ENCODE data around the gene ADCY9.
"Not testable (repeated sequence)": the region's sequence is repeated elsewhere in the genome, so short reads cannot be mapped to it uniquely, and the experiment has no call there.

The ADCY9 gene

DNA sequence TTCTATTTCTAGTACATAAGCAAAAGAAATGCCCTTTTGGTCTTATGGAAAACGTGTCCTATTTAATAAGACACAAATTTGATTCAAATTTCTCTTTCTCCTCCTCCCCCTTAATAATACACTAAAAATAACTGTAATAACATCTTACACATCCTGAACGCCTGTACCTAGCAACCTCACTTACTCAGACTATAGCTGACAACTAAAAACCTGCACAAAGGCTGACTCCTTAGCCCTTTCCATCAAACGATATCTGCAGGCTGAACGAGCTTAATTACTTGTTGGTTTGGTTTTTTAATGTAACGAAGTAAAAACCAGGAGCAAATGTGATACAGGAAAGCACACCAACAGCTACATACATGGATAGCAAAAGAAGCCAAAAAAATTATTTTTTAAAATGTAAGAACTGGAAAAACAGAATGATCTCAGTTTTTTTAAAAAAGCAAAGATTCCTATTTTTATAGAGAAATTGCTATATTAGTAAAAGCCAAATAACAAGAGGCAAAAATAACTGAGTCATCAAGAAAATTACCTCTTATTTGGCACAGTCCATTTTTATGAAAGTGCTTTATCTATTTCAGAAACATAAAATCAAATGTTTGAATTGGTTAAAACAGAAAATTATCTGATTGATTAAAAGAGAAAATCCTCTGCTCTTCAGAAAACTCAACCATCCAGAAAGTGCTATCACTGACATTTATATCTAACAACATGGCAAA lies 23.5 kb downstream of the ADCY9 start:
- no peak for DNase-seq

DNA sequence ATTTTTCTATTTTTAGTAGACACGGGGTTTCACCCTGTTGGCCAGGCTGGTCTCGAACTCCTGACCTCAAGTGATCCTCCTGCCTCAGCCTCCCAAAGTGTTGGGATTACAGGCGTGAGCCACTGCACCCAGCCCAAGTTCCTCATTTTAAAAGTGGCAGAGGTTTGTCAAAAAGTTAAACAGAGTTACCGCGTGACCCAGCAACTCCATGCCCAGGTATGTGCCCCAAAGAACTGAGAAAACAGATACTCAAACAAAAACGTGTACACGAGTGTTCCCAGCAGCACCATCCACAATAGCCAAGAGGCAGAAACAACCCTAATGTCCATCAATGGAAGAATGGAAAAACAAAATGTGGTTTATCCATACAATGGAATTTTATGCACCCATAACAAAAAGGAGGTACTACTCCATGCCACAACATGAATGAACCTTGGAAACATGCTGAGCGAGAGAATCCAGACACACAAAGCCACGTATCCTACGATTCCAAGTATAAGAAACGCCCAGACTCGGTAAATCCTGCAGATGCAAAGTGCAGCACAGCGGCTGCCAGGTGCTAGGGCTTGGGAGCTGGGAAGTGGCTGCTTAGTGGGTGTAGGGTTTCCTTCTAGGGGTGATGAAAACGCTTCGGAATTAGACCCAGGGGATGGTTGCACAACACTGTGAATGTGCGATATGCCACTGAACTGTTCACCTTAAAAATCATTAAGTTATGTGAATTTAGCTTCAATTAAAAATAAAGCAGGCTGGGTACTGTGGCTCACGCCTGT lies 24.8 kb downstream of the ADCY9 start:
- DNase-seq: no peak

DNA sequence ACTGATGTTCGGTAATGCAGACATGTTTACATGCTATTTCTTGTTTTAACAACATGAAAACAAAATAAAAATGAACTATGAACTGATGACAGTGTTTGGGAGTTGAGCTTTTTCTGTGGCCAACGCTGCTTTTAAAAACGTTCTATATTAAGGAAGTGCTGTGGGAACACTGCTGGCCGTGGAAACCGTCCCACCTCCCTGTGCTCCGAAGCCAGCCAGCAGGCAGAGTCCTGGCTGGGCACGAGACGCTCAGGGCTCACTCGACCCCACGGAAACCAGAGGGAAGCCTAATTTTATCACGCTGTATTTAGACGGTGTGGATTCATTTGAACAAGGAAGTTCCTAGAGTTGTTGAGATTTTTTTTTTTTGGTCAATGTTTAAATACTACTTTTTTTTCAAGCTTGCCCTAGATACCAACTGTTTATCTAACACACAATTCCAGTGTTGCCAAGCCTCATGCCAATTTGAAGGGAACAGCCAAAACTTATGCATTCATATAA lies 25.8 kb downstream of the ADCY9 start:
- no peak for DNase-seq

DNA sequence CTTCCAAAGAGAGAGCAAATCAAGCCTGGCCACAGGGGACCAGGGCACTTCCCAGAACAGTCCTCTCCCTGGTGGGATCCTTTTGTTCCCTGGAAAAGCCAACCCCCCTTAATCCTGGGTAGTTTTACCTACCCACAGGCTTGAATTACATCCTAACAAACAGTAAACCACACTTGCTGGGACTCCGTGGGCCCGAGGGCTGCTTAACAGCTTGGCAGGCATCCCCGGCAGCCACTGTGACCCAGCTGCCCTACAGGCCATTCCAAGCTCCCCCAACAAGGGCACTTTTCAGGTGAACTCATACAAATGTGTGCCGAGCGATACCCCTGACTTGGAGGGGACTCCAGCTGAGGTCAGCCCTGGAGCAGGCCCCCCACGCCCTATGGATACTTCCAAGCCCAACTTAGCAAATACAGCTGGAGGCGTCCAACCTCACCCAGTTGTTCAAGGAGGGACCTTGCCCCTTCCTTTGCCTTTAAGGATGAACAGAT lies 26.4 kb downstream of the ADCY9 start:
- no peak for DNase-seq

DNA sequence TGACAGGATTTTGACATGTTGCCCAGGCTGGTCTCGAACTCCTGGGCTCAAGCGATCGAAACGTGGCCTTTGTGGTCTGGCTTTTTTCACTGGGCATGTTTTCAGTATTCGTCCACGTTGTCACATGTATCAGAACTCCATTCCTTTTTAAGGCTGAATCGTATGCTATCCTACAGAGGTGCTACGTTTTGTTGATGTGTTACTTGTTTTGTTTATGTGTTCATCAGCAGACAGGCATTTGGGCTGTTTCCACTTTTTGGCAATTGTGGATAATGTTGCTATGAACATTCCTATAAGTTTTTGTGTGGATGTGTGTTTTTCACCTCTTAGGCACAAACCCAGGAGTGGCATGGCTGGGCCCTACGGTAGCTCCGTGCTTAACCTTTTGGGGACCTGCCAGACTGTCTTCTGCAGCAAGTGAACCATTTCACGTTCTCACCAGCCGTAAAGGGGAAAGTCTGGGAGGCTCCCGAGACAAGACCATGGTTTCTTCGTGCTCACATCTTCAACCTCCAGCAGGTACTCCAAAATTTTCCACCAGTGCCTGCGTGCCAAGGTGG lies 26.9 kb downstream of the ADCY9 start:
- no peak for DNase-seq

DNA sequence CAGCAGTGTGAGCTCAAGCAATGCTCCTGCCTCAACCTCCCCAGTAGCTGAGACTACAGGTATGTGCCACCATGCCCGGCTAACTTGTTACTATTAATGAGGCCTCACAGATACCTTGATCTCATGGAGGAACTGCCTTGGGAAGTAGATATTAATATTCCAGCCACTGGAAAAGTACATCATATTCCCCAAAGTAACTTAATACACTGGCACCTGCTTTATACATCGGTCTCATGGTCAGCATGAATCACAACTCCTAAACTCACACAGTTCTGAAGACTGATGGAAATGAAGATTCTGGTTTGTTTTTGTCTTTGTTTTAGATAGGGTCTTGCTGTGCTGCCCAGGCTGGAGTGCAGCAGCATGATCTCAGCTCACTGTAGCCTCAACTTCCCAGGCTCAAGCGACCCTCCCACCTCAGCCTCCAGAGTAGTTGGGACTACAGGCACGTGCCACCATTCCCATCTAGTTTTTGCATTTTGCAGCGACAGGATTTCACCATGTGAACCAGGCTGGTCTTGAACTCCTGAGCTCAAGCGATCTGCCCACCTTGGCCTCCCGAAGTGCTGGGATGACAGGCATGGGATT lies 28.2 kb downstream of the ADCY9 start:
- no peak for DNase-seq

DNA sequence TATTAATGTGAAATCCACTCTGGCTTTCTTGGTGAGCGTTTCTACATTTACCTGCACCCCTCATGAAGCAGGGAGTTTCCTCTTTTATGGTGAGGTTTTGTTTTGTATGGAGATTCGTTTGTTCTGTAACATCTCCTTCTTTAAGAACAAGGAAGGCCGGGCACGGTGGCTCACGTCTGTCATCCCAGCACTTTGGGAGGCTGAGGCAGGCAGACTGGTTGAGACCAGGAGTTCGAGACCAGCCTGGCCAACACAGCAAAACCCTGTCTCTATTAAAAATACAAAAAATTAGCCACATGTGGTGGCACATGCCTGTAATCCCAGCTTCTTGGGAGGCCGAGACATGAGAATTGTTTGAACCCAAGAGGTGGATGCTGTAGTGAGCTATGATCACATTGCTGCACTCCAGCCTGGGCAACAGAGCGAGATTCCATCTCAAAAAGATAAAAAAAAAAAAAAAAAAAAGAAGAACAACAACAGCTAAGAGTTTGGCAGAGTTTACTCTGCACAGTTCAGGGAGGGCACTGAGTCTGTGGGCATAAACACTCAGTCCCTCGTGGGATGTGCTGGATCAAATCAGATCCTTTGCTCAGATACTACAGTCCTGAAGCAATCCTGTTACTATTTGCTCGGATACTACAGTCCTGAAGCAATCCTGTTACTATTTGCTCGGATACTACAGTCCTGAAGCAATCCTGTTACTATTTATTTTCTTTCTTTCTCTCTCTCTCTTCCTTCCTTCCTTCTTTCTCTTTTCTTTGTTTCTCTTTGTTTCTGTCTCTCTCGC lies 28.9 kb downstream of the ADCY9 start:
- no peak for DNase-seq

DNA sequence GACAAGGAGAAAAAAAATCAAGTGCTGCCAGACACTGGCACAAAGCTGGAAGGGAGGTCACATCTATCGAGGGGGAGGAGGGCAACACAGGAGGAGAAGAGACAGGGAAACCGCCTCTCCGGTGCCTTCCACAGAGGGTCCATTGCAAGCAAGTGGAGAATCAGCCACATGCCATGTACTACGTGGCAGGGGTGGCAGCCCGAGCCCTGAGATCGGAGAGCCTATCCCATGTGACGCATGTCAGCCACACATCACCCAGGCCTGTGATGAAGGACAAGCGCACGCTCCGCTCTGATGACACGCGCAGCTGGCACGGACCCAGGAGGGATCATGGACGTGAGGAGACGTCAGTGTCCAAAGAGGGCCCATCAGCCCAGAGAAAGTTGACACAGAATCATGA lies 30.1 kb downstream of the ADCY9 start:
- DNase-seq: no peak

DNA sequence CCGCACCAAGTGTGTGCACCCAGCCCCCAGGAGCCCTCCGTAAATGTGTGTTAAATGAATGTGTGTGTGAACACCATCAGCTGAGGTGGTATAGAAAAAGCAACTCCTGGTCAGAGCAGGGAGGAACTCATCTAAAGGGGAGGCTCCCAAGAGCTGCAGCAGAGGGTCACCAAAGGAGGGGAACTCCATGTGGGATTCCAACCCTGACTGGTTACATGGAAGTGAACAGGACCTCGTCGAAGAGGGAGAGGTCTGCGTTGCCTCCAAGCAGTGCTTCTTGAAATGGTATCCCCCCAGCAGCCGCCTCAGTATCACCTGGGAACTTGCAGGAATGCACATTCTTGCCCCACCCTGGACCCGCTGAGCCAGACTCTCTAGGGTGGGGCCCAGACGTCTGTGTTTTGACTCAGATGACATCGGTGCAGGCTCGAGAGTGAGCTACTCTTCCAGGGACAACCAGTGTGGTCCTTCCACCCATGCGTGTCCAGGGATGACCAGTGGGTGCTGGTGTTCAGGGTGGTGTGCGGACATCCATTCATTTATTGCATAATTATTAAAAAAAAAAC lies 30.8 kb downstream of the ADCY9 start:
- DNase-seq: no peak

DNA sequence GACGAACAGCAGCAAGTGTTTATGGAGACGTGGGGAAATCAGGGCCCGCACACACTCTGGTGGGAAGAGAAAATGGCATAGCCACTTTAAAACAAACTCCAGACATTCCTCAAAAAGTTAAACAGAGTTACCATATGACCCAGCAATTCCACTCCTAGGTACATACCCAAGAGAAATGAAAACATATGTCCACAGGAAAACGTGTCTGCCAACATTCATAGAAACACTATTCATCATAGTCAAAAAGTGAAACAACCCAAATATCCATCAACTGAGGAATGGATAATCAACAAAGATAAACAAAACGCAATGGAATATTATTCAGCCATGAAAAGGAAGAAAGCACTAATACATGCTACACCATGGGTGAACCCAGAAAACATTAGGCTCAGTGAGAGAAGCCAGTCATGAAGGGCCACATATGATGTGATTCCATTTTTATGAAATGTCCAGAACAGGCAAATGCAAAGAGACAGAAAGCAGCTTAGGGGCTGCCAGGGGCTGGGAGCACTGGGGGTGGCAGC lies 32.8 kb downstream of the ADCY9 start:
- no peak for DNase-seq

DNA sequence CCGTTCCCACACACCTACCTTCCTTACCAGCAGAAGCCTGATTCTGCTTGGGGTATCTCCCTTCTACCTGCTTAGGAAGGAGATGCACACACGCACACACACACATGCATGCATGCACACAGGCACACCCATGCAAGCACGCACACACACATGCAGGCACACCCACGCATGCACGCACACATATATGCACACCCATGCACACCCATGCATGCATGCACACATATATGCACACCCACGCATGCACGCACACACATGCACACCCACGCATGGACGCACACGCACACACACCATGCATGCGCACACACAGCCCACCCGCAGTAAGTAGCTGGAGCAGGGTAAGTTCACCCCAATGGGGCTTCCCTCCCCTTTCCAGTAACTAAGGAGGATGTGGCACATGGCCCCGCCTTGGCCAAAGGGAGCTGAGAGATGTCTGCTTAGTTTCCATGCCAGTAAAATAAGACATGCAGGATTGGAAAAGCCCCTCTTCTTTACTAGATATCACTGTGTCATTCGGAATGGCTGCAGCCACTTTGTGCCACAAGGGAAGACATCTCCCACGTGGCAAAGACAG lies 33.7 kb downstream of the ADCY9 start:
- DNase-seq: no peak

DNA sequence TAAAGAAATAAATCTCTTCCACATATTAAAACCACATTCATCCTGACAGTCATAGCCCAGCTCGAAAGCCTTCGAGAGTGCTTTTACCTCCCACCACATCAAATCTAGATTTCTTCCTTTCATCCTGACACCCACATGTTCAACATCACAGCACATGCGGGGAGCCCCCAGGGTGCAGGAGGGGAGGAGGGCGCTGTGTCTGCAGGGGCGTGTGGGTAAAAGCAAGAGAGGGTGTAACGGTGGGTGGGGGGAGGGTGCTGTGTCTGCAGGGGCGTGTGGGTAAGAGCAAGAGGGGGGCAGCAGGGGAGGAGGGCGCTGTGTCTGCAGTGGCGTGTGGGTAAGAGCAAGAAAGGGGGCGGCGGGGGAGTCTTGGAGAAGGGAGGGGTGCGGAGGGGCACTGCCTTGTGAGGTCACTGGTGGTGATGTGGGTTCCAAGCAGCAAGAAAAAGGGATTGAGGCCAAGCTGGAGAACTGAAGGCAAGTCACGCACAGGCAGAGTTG lies 34.7 kb downstream of the ADCY9 start:
- peak in 1 of 4 experiments; percentile 27 for DNase-seq

DNA sequence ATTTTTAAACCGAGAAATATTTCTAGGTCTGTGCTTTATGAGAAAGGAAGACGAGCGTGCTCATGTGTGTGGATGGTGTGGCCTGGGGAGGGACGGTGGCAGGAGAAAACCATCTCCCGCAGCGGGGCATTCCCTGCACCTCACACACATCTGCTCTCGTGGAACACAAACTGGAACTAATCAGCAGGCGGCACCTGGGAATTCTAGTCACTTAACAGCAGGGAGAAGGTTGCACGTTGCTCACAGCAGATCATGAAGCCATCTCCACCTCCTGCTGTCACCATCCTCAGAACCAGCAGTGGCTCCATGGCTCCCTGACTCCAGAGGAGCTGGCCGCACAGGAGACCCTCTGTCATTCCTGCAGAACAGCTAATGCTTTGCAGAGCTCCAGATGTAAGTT lies 35.2 kb downstream of the ADCY9 start:
- DNase-seq: no peak

DNA sequence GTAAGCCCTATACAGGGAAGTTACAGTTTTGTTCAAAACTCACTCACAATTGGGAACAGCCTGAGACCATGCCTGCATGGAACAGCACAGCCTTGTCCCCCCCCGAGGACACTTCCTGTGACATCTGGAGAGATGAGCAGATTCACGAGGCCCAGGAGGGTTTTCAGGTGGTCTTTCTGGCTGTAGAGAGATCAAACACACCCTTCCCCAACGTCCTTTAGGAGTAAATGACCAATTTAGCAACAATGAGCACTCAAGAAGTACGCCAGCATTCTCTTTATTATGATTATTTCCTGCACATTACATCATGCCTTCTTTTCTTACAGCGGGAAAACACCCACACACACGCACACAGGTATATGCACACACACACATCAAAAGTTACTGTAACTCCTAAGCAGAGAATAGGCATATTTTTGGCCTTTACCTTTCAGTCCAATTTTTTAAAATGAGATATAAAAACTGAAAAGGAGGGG lies 39.0 kb downstream of the ADCY9 start:
- DNase-seq: no peak

DNA sequence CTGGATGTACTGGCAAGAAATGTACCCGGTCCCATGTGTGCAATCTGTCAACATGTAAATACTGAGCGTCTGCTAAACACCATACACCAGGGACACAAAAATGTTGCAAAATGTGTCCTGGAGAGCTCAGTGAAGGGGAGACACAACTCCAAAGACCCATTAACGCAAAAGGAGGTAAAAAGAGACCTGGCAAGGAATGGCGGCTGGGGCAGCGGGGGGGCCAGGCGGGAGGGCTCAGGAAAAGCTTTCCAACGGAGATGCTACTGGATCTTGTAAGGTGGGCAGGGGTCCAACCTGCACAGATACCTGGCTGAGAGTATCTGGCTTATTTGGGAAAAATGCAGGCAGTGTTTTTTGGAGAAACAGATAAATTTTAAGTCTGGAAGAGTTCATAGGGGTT lies 40.7 kb downstream of the ADCY9 start:
- no peak for DNase-seq

DNA sequence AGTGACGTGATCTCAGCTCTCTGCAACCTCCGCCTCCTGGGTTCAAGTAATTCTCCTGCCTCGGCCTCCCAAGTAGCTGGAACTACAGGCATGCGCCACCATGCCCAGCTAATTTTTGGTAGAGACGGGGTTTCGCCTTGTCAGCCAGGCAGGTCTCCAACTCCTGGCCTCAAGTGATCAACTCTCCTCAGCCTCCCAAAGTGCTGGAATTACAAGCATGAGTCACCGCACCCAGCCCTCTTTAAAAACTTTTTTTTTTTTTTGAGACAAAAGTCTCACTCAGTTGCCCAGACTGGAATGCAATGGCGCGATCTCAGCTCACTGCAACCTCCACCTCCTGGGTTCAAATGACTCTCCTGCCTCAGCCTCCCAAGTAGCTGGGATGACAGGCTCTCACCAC lies 43.1 kb downstream of the ADCY9 start:
- DNase-seq: not testable (repeated sequence)

DNA sequence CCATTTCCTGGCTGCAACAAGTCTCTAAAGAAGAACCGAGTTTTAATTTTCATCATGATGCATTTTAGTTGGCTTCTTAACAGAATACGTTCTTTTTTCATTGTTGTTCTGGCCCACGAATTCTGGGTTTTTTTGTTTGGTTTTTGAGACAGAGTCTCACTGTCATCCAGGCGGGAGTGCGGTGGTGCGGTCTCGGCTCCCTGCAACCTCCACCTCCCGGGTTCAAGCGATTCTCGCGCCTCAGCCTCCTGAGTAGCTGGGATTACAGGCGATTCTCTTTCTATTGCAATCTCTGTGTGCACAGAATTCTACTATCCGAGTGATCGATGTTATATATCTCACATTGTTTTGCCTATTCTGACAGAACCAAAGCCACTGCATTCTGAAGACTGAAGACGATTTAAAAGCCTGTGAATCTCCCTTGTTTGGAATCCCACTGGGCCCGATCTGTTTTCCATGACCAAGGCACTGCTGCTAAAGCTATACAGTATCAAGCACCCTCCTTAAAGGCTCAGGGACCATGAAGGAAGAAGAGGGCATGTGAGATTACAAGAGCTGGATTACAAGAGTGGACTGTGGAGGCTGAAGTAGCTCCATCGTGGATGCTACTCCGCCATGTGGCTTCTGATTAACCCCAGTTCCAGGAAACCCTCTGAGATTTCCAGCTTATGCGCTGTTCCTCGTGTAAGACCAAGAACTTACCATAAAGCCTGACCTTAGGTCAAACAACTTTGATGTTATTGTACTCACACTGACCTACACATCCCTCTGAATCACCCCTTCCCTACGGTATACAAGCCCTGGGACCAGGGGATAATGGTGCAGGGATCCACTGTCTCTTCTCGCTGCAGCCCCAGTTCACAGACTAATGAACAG lies 44.3 kb downstream of the ADCY9 start:
- DNase-seq: no peak

DNA sequence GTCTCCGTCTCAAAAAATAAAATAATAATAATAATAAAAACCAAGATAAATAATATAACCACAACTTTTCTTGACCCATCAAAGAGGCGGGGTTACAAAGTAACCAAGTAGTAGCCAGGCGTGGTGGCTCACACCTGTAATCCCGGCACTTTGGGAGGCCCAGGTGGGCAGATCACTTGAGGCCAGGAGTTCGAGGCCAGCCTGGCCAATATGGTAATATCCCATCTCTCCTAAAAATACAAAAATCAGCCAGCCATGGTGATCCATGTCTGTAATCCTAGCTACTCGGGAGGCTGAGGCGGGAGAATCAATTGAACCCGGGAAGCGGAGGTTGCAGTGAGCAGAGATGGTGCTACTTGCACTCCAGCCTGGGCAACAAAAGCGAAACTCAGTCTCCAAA lies 45.3 kb downstream of the ADCY9 start:
- DNase-seq: no peak

DNA sequence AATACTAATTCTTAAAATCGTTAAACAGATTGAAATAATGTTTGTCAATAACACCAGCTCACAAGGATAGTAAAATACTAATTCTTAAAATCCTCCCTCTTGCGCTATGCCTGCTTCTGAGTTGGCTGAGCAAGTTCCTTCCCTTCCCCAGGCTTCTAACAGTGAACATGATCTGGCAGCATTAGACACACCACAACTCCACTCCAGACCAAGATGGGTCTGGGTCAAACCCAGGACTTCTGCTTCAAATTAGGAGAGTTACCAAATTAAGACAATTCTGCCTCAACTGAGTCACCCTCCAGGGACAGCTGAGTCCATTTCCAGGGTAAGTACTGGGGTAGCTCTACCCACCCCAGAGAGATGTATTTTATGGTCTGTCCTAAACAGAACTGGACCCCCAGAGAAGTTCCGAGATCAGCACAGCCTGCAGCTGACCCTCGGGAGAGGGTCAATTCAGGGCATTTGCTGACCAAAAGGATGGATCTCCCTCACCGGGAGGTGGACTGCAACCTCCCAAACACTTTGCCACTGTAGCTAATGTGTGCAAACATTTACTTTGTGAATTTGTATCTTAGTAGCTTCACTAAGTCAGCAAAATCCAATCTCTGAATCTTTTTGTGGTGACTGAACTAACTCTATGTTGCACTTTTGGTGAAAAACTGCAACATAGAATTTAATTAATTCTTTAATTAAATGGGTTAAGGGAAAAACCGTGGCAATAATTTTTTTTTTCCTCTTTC lies 48.8 kb downstream of the ADCY9 start:
- no peak for DNase-seq

DNA sequence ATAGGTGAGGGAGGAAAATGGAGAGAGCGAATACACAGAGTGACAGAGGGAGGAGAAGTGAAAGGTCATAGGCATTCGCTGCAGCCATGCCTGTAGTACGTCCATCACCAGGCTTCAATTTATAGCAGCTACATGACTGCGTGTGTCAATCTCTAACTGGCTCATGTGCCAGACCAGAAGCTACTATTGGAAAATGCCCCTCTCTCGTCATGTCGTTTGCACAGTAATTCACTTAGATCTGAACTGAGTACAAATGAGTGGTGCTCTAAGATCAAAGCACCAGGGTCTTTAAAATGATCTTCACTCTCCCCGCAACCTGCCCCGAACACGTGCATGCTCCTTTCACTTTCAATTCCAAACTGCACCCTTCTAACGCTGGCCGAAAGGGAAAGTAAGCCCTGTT lies 51.3 kb downstream of the ADCY9 start:
- DNase-seq: no peak
